Mesothelial cell of epicardium (in vitro differentiated cells): ENCODE results near the gene PRKN. TPM values are rescaled to one million over a fixed set of nuclear protein-coding genes. Genes with fewer than 3 reads are reported as not detected.

ENCODE experiments used
- DNase-seq, 2 experiments: peaks; one replicate each; pipeline ENCODE4 v3.0.0; 2021; ENCODE audit warnings: low spot score in 2 of 2; ENCODE audit not compliant: unreplicated experiment in 2 of 2
- H3K27ac Mint-ChIP-seq: 2 replicates; pipeline ENCODE4 v1.8.0; 2021; ENCODE audit warnings: mixed read lengths
- H3K27me3 Mint-ChIP-seq: 2 replicates; pipeline ENCODE4 v1.8.0; 2021; ENCODE audit warnings: low read depth, mixed read lengths
- H3K36me3 Mint-ChIP-seq: 2 replicates; pipeline ENCODE4 v1.8.0; 2021; ENCODE audit warnings: mixed read lengths
- H3K4me1 Mint-ChIP-seq: 2 replicates; pipeline ENCODE4 v1.8.0; 2021; ENCODE audit warnings: mixed read lengths
- H3K4me3 Mint-ChIP-seq: 2 replicates; pipeline ENCODE4 v1.8.0; 2021; ENCODE audit warnings: mild to moderate bottlenecking, moderate library complexity, mixed read lengths
- H3K9me3 Mint-ChIP-seq: 2 replicates; pipeline ENCODE4 v1.8.0; 2021; ENCODE audit warnings: mixed read lengths
- total RNA-seq: library from RNA; stranded (reverse); gene quantifications from 3 replicates; pipeline ENCODE4 v1.2.1, GENCODE V29; 2021
- TF ChIP-seq, protein P1 (sequence below): fragments of 200-600 bp; sonication (generic); IDR thresholded peaks from one replicate; pipeline ENCODE4 v1.5.0; 2021; ENCODE audit warnings: antibody characterized with exemption; ENCODE audit not compliant: unreplicated experiment

PRKN gene
- total RNA-seq, 1 donor from 2014 or later = 7.6 TPM

DNA sequence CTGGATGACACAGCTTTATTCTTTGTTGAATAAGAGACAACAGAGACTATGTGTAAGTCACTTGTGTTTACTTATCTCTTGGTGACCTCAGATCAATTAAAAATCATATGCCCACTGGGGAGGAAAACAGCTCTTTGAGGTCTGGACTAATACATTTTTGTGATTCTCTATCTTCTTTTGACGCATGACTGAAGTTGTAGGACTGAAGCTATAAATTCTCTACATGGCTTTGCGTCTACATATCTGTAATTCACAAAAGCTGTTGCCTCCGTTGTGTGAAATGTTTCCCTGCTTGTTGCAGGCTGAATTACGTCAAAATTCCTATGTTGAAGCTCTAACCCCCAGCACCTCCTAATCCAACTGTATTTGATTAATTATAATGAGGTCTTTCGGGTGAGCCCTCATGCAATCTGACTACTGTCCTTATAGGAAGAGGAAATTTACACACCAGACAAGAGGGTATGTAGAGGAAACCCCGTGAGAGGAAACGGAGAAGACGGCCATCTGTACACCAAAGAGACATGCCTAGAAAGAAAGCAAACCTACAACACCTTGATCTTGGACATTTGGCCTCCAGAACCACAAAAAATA is 481.6 kb downstream of the PRKN start:
- Mint-ChIP-seq H3K4me1 (no peaks in the 10 kb centered on the region), H3K4me3 (no peak overlapping the region), H3K9me3 (peaks cover 2% of the 10 kb centered on the region), H3K27me3 (no peaks in the 10 kb centered on the region), H3K27ac (no peak overlapping the region), H3K36me3 (no peaks in the 10 kb centered on the region)
- TF ChIP-seq, protein P1, sequence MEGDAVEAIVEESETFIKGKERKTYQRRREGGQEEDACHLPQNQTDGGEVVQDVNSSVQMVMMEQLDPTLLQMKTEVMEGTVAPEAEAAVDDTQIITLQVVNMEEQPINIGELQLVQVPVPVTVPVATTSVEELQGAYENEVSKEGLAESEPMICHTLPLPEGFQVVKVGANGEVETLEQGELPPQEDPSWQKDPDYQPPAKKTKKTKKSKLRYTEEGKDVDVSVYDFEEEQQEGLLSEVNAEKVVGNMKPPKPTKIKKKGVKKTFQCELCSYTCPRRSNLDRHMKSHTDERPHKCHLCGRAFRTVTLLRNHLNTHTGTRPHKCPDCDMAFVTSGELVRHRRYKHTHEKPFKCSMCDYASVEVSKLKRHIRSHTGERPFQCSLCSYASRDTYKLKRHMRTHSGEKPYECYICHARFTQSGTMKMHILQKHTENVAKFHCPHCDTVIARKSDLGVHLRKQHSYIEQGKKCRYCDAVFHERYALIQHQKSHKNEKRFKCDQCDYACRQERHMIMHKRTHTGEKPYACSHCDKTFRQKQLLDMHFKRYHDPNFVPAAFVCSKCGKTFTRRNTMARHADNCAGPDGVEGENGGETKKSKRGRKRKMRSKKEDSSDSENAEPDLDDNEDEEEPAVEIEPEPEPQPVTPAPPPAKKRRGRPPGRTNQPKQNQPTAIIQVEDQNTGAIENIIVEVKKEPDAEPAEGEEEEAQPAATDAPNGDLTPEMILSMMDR = no peak
- no peak for DNase-seq

DNA sequence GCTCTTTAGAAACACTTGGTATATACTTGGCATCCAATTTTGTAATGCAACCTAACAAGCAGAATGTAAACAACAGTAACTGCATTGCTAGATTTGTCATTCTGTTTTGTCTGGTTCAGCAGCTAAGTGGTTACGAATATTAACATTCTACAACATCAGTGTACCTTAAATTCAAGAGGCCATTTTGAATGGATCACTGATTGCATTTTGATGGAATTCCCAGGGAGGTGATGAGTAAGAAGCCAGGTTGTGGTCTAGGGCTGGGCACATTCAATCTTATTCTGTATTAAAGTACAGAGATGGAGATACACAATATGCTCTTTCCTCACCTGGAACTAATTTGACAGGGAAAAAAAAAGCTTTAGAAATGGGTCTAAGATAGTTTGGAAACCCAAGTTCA is 483.5 kb downstream of the PRKN start:
- DNase-seq = no peak
- TF ChIP-seq, protein P1 = no peak
- H3K36me3 Mint-ChIP-seq = no peaks in the 10 kb centered on the region
- no peaks in the 10 kb centered on the region for H3K4me1 Mint-ChIP-seq
- no peaks in the 10 kb centered on the region for H3K9me3 Mint-ChIP-seq
- H3K4me3 Mint-ChIP-seq = no peak overlapping the region
- peaks cover 1% of the 10 kb centered on the region for H3K27me3 Mint-ChIP-seq
- H3K27ac Mint-ChIP-seq = no peak overlapping the region

DNA sequence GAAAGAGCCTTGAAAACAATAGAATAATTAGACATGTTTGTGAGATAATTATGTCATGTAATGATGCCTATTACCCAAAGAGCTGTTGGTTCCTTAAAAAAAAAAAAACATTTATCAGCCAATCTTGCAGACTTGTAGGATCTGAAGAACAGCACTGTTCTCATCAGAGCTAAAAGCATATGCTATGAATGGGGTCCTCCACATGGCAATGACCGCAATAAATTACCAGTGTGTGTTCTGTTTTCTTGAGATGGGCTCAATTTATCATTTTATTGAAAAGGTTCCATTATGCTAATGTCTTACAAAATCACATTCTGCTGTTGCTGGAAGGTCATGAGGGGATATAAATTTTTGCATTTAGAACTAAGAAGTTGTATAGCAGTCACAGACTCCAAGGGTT is 484.7 kb downstream of the PRKN start:
- Mint-ChIP-seq H3K4me3 (no peak overlapping the region), H3K36me3 (no peaks in the 10 kb centered on the region), H3K4me1 (no peaks in the 10 kb centered on the region), H3K9me3 (no peaks in the 10 kb centered on the region), H3K27me3 (peaks cover 1% of the 10 kb centered on the region), H3K27ac (no peak overlapping the region)
- DNase-seq = no peak
- TF ChIP-seq, protein P1 = no peak

DNA sequence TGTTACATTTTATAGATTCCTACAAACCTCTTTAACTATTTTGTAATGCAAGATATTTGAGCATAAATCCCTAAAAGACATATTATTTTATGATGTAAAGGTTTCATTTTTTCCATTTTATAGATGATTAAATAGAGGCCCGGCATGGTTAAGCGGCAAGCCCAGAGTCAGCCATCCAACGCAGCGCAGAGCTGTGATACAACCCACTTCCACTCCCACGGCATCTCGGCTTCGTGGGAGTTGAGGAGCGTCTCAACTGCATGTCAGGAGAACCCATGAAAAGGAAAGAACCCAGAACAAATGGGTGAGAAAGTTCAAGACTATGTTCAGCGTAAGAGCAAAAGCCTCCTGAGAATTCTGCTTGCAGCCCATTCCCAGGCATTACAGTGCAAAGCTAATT is 488.2 kb downstream of the PRKN start:
- Mint-ChIP-seq H3K27ac (no peak overlapping the region), H3K4me1 (peaks cover 10% of the 10 kb centered on the region), H3K27me3 (peaks cover 3% of the 10 kb centered on the region), H3K4me3 (no peak overlapping the region), H3K36me3 (no peaks in the 10 kb centered on the region), H3K9me3 (no peaks in the 10 kb centered on the region)
- no peak for DNase-seq
- TF ChIP-seq, protein P1 = no peak

DNA sequence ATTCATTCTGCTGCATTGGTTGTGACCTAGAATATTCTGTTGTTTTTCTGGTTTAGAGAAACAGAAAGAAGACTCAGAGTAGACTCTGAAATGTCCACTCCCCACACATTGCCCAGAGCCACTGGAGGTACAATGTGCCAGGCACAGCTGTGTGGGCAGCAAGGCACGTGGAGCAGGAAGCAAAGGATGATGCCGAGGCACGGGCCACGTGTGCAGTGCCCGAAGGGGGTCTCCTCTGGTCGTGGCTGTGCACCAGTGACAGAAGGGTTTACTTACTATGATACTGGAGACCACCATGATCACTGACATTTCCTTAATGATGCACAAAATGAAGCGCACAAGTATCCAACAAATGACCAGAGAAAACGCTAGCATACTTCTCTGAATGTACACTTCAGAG is 488.9 kb downstream of the PRKN start:
- Mint-ChIP-seq H3K4me1 (peaks cover 10% of the 10 kb centered on the region), H3K4me3 (no peak overlapping the region), H3K27me3 (peaks cover 3% of the 10 kb centered on the region), H3K27ac (no peak overlapping the region), H3K36me3 (no peaks in the 10 kb centered on the region), H3K9me3 (no peaks in the 10 kb centered on the region)
- DNase-seq = no peak
- TF ChIP-seq, protein P1 = no peak

DNA sequence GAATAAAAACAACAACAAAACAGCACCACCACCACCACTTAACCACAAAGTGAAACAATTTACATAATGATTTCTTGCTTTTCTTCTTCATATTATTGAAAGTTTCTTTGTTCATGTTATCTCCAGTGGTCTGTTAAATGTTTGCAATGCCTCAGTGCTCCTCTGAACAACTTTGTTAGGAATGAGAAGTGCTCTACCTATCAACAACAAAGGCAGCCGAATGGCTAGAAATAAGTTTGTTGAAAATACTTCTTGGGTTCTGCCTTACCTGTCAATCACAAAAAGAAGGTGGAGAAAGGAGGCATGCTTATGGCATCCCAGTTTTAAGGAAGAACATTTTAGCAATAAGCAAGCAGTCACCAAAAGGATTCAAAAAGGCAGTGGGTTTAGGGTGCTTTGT is 490.2 kb downstream of the PRKN start:
- Mint-ChIP-seq H3K27ac (no peak overlapping the region), H3K36me3 (no peaks in the 10 kb centered on the region), H3K9me3 (no peaks in the 10 kb centered on the region), H3K27me3 (peaks cover 4% of the 10 kb centered on the region), H3K4me3 (no peak overlapping the region), H3K4me1 (peaks cover 10% of the 10 kb centered on the region)
- TF ChIP-seq, protein P1 = no peak
- no peak for DNase-seq
